Measurements from ENCODE around the gene IFNAR1.
"Not testable (repeated sequence)": the region's sequence is repeated elsewhere in the genome, so short reads cannot be mapped to it uniquely, and the experiment has no call there.

Gene IFNAR1

DNA sequence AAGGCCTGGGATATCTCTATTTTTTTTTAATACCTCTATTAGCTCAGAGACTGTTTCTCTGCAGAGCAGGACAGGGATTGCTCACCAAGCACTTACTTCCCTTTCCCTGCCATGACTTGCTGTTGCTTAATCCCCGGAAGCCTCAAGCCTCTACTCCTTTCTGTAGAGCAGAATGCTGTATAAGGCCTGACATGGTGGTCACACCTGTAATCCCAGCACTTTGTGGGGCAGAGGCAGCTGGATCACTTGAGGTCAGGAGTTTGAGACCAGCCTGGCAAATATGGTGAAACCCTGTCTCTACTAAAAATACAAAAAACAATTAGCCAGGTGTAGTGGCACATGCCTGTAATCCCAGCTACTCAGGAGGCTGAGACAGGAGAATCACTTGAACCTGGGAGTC is 55.2 kb downstream of the IFNAR1 start:
- H3K4me3 Mint-ChIP-seq: peak overlapping the region; percentile 34
- intact Hi-C loops (cut with micrococcal nuclease): loop anchor here (10.0 kb wide), 1 partner anchor 175 kb away; no protein-coding TSS in a partner anchor
- not testable (repeated sequence) for H3K9me3 Mint-ChIP-seq; H3K27me3 Mint-ChIP-seq; H3K36me3 Mint-ChIP-seq (ENCODE audit: low read depth)
- H3K4me1 Mint-ChIP-seq (ENCODE audit: low read depth): peaks cover 75% of the 10 kb centered on the region
- peak overlapping the region; percentile 95 for H3K27ac Mint-ChIP-seq

DNA sequence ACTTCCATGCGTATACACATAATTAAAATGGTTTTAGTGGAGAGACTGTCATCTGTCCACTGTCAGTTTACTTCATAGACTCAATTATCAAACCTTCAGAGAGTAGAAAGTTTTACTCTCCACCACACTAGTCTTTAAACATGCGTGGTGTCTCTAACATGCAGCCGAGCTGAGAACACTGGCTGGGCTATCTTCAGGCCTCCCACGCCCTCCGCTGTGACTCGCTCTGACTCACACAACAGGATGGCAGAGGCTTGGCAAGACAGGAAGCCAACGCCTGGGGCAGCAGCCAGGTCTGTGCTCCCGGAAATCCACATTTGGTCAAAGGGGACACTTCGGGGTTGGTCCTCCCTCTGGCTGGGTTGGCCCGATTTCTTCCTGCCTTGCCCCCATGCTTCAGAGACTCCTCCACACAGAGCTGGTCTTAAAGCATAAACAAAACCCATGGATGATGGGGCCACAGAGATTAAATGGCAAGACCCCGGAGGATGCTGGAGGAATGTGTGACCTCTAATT is 55.8 kb downstream of the IFNAR1 start:
- peaks cover 75% of the 10 kb centered on the region for H3K4me1 Mint-ChIP-seq (ENCODE audit: low read depth)
- H3K27ac Mint-ChIP-seq: peak overlapping the region; percentile 95
- H3K36me3 Mint-ChIP-seq (ENCODE audit: low read depth): no peaks in the 10 kb centered on the region
- H3K27me3 Mint-ChIP-seq: no peaks in the 10 kb centered on the region
- no peak overlapping the region for H3K4me3 Mint-ChIP-seq
- intact Hi-C loops (cut with micrococcal nuclease): no loop called here
- no peaks in the 10 kb centered on the region for H3K9me3 Mint-ChIP-seq

DNA sequence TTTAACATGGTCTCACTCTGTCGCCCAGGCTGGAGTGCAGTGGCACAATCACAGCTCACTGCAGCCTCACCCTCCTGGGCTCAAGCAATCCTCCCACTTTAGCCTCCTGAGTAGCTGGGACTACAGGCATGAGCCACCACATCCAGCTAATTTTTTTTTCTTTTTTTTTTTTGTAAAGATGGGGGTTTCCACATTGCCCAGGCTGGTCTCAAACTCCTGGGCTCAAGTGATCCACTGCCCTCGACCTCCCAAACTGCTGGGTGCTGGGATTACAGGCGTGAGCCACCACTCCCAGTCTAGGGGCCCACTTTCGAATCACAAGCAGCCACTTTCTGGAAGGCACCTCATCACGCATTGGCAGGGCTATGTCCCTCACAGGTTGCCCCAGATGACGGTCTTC is 56.6 kb downstream of the IFNAR1 start:
- H3K27me3 Mint-ChIP-seq; H3K9me3 Mint-ChIP-seq; H3K4me3 Mint-ChIP-seq; H3K36me3 Mint-ChIP-seq (ENCODE audit: low read depth); intact Hi-C loops (cut with micrococcal nuclease): not testable (repeated sequence)
- H3K4me1 Mint-ChIP-seq (ENCODE audit: low read depth): peaks cover 74% of the 10 kb centered on the region
- H3K27ac Mint-ChIP-seq: peak overlapping the region; percentile 95

DNA sequence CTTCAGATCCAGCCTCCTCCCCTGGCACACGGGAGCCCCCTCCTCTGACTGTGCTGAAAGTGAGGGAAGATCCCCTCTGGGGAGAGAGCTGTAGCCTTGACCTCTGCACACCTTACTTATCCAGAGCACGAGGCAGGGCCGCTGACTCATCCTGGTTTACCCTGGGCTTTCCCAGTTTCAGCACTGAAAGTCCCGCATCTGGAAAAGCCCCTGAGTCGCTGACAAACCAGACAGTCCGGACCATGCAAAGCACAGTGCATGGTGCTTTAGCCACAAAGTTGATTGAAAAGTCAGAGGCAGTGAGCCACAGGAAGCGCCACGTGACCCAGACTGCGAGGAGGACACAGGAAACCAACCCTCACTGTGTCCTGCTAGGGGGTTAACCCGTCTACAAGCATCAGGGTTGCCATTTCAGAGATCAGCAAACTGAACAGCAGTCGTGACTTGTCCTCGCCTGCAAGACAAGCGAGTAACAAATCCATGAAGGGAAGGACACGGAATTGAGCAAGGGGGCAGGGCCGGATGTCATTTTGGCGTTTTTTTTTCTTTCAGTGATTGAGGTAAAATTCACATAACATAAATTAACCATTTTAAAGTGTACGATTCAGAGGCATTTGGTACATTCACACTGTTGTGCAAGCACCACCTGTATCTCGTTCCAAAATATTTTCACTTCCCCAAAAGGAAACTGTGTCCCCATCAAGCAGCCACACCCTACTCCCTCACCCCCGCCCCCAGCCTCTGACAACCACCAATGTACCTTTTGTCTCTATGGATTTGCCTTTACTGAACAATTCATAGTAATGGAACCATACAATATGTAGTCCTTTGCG is 58.5 kb downstream of the IFNAR1 start:
- Mint-ChIP-seq H3K4me1 (ENCODE audit: low read depth) (peaks cover 68% of the 10 kb centered on the region), H3K4me3 (peak overlapping the region; percentile 47), H3K36me3 (ENCODE audit: low read depth) (no peaks in the 10 kb centered on the region), H3K9me3 (no peaks in the 10 kb centered on the region), H3K27ac (peak overlapping the region; percentile 95), H3K27me3 (no peaks in the 10 kb centered on the region)
- intact Hi-C loops (cut with micrococcal nuclease): no loop called here

DNA sequence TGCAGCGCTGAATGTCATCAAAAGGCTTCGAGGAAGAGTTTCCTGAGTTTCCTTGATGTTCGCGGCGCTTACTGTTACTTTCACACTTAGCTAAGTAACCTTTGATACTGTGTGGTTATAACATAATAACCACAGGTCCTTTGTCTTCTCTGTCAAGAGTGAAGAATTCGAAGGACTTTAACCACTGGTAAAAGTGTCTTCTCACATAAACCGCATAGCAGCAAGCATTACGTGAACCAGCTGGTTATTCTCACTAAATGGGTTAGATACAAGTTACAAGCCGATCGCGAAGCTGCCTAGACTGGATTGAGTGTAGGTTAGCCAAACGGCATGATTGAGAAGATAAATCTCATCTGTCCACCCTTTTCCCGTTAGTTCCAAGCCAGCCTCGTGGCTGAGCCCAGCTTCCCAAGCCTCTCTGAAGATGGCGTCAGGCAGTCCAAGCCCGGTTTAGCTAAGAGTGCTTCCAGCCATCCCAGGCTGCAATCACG is 60.1 kb downstream of the IFNAR1 start:
- Mint-ChIP-seq H3K36me3 (ENCODE audit: low read depth) (no peaks in the 10 kb centered on the region), H3K27ac (peak overlapping the region; percentile 95)

DNA sequence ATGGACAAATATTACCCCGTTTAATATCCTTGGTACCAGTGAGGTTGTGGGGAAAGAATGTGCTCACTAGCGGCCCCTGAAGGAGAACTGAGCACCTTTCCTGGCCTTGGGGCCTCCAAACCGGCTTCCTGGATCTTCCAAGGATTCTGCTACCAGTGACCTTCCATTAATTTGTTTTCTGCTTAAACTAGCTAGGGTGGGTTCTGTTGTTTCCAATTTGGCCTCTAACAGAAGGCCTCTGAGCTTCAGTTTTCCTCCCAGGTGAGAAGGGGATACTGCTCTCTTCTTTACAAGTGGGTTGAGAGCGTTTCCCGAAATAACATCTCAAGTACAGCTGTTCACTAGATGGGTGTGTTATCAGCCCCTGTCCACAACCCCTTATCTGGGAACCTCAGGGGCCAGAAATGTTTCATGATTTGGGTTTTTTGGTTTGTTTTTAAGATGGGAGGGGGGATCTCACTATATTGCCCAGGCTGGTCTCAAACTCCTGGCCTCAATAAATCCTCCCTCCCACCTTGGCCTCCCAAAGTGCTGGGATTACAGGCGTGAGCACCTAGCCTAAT is 61.5 kb downstream of the IFNAR1 start:
- Mint-ChIP-seq H3K4me1 (ENCODE audit: low read depth) (peaks cover 80% of the 10 kb centered on the region), H3K36me3 (ENCODE audit: low read depth) (no peaks in the 10 kb centered on the region), H3K27me3 (no peaks in the 10 kb centered on the region), H3K9me3 (no peaks in the 10 kb centered on the region), H3K4me3 (no peak overlapping the region), H3K27ac (peak overlapping the region; percentile 54)
- intact Hi-C loops (cut with micrococcal nuclease): no loop called here

More for the DNA sequence above, 60.1 kb downstream of the IFNAR1 start:
- Mint-ChIP-seq H3K4me3 (no peak overlapping the region), H3K4me1 (ENCODE audit: low read depth) (peaks cover 80% of the 10 kb centered on the region), H3K9me3 (no peaks in the 10 kb centered on the region), H3K27me3 (no peaks in the 10 kb centered on the region)
- intact Hi-C loops (cut with micrococcal nuclease): no loop called here

DNA sequence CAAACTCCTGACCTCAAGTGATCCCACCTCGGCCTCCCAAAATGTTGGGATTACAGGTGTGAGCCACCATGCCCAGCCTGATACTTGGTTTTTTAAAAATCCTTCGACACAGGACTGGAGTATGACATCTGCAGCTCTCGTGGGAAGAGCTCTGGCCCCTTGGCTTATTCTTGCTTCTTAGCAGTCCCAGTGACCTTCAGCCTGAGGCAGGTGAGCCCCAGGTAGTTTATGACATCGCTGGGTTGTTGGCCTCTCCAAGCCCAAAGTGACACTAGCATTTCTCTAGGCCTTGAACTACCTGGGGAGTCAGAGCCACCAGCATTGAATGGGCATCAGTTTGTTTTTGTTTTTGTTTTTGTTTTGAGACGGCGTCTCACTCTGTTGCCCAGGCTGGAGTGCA is 62.5 kb downstream of the IFNAR1 start:
- H3K9me3 Mint-ChIP-seq: no peaks in the 10 kb centered on the region
- no peaks in the 10 kb centered on the region for H3K27me3 Mint-ChIP-seq
- H3K36me3 Mint-ChIP-seq (ENCODE audit: low read depth): no peaks in the 10 kb centered on the region
- H3K4me3 Mint-ChIP-seq: no peak overlapping the region
- peak overlapping the region; percentile 92 for H3K27ac Mint-ChIP-seq
- intact Hi-C loops (cut with micrococcal nuclease): no loop called here
- H3K4me1 Mint-ChIP-seq (ENCODE audit: low read depth): peaks cover 80% of the 10 kb centered on the region

DNA sequence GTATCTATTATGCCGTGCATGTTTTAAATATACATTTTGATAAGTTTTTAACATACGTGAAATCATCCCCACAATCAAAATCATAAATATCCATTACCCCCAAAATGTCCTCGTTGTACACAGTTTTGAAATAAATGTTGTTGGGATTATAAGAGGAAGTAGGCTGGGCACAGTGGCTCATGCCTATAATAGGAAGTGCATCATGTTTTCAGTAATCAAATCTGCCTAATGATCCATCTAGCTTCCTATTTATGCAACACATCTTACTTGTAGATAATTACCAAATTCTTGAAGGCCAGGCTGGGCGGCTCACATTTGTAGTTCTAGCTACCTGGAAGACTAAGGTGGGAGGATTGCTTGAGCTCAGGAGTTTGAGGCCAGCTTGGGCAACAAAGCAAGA is 63.4 kb downstream of the IFNAR1 start:
- Mint-ChIP-seq H3K36me3 (ENCODE audit: low read depth) (no peaks in the 10 kb centered on the region), H3K4me1 (ENCODE audit: low read depth) (peaks cover 80% of the 10 kb centered on the region), H3K4me3 (no peak overlapping the region), H3K9me3 (no peaks in the 10 kb centered on the region), H3K27me3 (no peaks in the 10 kb centered on the region), H3K27ac (peak overlapping the region; percentile 92)
- intact Hi-C loops (cut with micrococcal nuclease): no loop called here

DNA sequence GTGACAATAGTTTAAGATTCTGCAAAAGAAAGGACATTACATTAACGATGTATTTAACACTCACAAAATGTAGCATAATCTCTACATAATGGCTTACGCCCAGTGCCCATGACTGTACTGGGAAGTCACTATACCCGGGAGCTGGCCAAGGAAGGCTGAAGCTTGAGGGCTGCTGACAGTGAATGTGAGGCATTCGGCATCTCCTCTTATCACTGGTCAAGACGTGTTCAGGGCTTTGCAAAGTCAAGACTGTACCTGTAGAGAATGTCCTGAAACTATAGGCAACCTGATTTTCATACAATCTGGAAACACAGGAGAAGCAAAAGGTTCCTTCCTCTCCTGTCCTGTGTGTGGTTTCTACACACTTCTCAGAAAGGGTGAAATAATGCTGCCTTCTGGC is 65.7 kb downstream of the IFNAR1 start:
- intact Hi-C loops (cut with micrococcal nuclease): no loop called here
- peak overlapping the region; percentile 92 for H3K27ac Mint-ChIP-seq
- no peaks in the 10 kb centered on the region for H3K27me3 Mint-ChIP-seq
- no peak overlapping the region for H3K4me3 Mint-ChIP-seq
- peaks cover 76% of the 10 kb centered on the region for H3K4me1 Mint-ChIP-seq (ENCODE audit: low read depth)
- no peaks in the 10 kb centered on the region for H3K36me3 Mint-ChIP-seq (ENCODE audit: low read depth)
- H3K9me3 Mint-ChIP-seq: no peaks in the 10 kb centered on the region

DNA sequence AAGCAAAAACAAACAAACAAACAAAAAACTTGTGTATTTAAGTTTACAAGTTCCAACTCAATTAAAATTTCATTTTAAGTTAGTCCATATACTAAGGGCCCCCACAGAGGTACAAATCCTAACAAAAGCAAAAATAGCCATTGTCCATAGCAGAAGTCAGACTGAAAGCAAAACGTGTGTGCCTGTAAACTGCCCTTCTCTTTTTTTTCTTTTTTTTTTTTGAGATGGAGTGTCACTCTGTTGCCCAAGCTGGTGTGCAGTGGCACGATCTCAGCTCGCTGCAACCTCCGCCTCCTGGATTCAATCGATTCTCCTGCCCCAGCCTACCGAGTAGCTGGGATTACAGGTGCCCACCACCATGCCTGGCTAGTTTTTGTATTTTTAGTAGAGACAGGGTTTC is 66.9 kb downstream of the IFNAR1 start:
- peak overlapping the region; percentile 92 for H3K27ac Mint-ChIP-seq
- intact Hi-C loops (cut with micrococcal nuclease): no loop called here
- no peaks in the 10 kb centered on the region for H3K27me3 Mint-ChIP-seq
- no peaks in the 10 kb centered on the region for H3K36me3 Mint-ChIP-seq (ENCODE audit: low read depth)
- peaks cover 74% of the 10 kb centered on the region for H3K4me1 Mint-ChIP-seq (ENCODE audit: low read depth)
- H3K4me3 Mint-ChIP-seq: no peak overlapping the region
- H3K9me3 Mint-ChIP-seq: no peaks in the 10 kb centered on the region

DNA sequence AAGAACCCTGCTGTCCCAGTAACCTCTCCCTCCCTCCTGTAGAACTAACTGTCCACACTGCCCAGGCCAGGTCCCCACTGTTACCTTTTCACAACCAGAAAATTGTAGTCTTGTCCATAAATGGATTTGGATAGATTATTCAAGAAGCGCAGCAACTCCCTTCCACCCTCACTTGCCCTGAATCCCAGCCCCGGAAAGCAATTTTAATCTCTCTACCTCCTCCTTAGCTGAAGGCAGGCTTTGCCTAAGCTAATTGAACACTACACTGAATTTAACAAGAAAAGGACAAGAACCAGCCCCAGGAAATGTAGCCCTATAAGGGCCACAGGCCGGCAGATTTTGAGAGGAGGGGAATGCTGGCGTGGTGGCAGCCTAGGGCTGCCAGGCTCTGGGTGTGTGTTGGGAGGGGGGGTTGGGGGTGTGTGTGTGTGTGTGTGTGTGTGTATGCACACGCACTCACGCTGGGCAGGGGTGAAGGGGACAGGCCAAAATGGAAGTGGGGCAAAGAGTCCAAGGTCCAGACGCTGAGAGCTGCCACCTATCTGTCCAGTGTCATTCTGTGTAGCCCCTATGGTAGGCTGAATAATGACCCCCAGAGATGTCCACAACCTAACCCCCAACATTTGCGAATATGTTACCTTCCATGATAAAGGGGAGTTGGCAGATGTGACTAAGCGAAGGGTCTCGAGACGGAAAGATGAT is 67.7 kb downstream of the IFNAR1 start:
- intact Hi-C loops (cut with micrococcal nuclease): no loop called here
- Mint-ChIP-seq H3K4me3 (no peak overlapping the region), H3K27me3 (no peaks in the 10 kb centered on the region), H3K27ac (peak overlapping the region; percentile 92), H3K9me3 (no peaks in the 10 kb centered on the region), H3K4me1 (ENCODE audit: low read depth) (peaks cover 81% of the 10 kb centered on the region), H3K36me3 (ENCODE audit: low read depth) (no peaks in the 10 kb centered on the region)

DNA sequence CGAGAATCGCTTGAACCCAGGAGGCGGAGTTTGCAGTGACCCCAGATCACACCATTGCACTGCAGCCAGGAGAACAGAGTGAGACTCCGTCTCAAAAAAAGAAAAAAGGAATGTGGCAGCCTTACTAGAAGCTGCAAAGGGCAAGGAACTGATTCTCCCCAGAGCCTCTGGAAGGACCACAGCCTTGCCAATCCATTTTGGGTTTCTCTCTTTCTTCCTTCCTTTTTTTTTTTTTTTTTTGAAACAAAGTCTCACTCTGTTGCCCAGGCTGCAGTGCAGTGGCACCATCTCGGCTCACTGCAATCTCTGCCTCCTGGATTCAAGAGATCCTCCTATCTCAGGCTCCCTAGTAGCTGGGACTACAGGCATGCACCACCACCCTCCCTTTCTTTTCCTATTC is 68.6 kb downstream of the IFNAR1 start:
- H3K9me3 Mint-ChIP-seq: no peaks in the 10 kb centered on the region
- intact Hi-C loops (cut with micrococcal nuclease): no loop called here
- peaks cover 87% of the 10 kb centered on the region for H3K4me1 Mint-ChIP-seq (ENCODE audit: low read depth)
- H3K4me3 Mint-ChIP-seq: no peak overlapping the region
- no peaks in the 10 kb centered on the region for H3K27me3 Mint-ChIP-seq
- H3K27ac Mint-ChIP-seq: peak overlapping the region; percentile 92
- H3K36me3 Mint-ChIP-seq (ENCODE audit: low read depth): no peaks in the 10 kb centered on the region

DNA sequence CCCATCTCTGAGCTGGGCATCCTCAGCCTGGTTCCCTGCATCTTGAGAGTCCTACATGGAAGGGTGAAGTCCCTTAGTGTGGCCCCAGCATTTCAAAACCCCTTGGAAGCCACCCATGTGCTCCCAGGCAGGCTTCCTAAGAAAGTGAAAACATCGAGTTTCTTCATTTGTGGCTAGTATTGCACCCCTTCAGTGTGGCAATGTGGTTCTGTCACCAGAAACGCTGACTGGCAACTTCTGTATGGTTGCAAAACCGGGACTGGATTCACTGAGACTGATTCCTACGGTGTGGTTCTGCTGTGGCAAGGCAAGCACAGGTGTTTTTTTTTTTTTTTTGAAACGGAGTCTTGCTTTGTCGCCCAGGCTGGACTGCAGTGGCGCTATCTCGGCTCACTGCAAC is 69.5 kb downstream of the IFNAR1 start:
- H3K9me3 Mint-ChIP-seq: no peaks in the 10 kb centered on the region
- H3K27me3 Mint-ChIP-seq: no peaks in the 10 kb centered on the region

DNA sequence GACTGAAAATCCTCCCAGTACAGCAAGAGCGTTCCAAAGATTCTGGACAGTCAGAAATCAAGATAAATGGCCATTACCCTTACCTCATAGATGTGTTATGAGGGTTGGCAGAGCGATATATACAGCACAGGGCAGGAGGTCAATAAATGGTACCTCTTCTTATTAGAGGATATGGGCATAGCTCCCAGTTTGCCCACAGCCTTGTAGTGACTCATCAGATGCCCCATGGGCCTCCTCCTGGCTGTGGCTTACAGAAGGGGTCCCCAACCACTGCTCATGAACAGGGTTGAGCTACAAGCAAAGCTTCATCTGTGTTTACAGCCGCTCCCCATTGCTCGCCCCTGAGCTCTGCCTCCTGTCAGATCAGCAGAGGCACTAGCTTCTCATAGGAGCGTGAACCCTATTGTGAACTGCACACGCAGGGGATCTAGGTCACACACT is 71.1 kb downstream of the IFNAR1 start:
- no peaks in the 10 kb centered on the region for H3K9me3 Mint-ChIP-seq

More for the DNA sequence above, 69.5 kb downstream of the IFNAR1 start:
- Mint-ChIP-seq H3K27ac (peak overlapping the region; percentile 92), H3K36me3 (ENCODE audit: low read depth) (no peaks in the 10 kb centered on the region), H3K4me3 (peak overlapping the region; percentile 50), H3K4me1 (ENCODE audit: low read depth) (peaks cover 91% of the 10 kb centered on the region)
- intact Hi-C loops (cut with micrococcal nuclease): loop anchor here (1.0 kb wide), 1 partner anchor 8 kb away; no protein-coding TSS in a partner anchor

More for the DNA sequence above, 71.1 kb downstream of the IFNAR1 start:
- Mint-ChIP-seq H3K4me1 (ENCODE audit: low read depth) (peaks cover 88% of the 10 kb centered on the region), H3K36me3 (ENCODE audit: low read depth) (no peaks in the 10 kb centered on the region), H3K27ac (peak overlapping the region; percentile 92), H3K4me3 (no peak overlapping the region), H3K27me3 (no peaks in the 10 kb centered on the region)
- intact Hi-C loops (cut with micrococcal nuclease): no loop called here

Data from dendritic cell treated with granulocyte-macrophage colony-stimulating factor and Interleukin-4, amounts not matched to agents 40 ng/mL and 50 ng/mL, for 4 days (primary cell).